Peyer's patch (tissue), 4 donors: ENCODE results near the gene CPHXL.

Experiments
- POLR2A ChIP-seq, 2 donors: fragments of 450-650 bp; IDR thresholded peaks; one replicate each; pipeline ENCODE4 v1.5.1; 2017; ENCODE audit warnings: antibody characterized with exemption in 2 of 2, mild to moderate bottlenecking in 2 of 2, moderate library complexity in 2 of 2
- TF ChIP-seq, protein P1 (sequence below), 6 experiments: fragments of 450-650 bp in 4 of 6; fragments of 200-600 bp in 2 of 6; sonication (generic) in 1 of 6; IDR thresholded peaks; one replicate each; pipeline ENCODE4 v1.5.1; 2017 to 2019; ENCODE audit warnings: antibody characterized with exemption in 6 of 6, mild to moderate bottlenecking in 3 of 6, moderate library complexity in 1 of 6

DNA sequence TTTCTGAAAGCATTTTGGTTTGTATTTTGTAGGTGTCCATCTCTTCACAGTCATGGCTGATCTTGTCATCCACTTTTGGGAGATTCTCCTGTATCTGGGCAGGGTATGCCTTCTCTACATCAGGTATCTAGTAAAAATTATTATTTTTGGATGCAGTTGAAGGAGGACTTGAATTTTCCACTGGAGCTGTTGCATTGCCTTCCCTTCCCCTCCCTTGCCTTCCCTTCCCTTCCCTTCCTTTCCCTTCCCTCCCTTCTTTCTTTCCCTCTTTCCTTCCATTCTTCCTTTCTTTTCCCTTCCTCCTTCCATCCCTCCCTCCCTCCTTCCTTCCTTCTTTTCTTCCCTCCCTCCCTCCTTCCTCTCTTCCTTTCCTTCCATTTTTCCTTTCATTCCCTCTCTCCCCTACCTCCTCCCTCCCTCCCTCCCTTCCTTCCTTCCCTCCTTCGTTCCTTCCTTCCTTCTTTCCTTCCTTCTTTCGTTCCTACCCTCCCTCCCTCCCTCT is 33.8 kb upstream of the CPHXL start:
- TF ChIP-seq, protein P1, sequence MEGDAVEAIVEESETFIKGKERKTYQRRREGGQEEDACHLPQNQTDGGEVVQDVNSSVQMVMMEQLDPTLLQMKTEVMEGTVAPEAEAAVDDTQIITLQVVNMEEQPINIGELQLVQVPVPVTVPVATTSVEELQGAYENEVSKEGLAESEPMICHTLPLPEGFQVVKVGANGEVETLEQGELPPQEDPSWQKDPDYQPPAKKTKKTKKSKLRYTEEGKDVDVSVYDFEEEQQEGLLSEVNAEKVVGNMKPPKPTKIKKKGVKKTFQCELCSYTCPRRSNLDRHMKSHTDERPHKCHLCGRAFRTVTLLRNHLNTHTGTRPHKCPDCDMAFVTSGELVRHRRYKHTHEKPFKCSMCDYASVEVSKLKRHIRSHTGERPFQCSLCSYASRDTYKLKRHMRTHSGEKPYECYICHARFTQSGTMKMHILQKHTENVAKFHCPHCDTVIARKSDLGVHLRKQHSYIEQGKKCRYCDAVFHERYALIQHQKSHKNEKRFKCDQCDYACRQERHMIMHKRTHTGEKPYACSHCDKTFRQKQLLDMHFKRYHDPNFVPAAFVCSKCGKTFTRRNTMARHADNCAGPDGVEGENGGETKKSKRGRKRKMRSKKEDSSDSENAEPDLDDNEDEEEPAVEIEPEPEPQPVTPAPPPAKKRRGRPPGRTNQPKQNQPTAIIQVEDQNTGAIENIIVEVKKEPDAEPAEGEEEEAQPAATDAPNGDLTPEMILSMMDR (IDR thresholded peaks at IDR 0.05): no peak
- no peak for TF ChIP-seq POLR2A (IDR thresholded peaks at IDR 0.05)
